Stimulated activated CD4-positive, alpha-beta T cell treated with anti-CD3 and anti-CD28 coated beads, Interleukin-4, amount 100 ng/mL, for 24 hours (primary cell): ENCODE data around the gene PDE4A.
A peak's percentile ranks its signal among the peaks of the same experiment; 100 is the strongest.
"Not testable (repeated sequence)": the region's sequence is repeated elsewhere in the genome, so short reads cannot be mapped to it uniquely, and the experiment has no call there.

Experiments
- DNase-seq: peaks from one replicate; pipeline ENCODE4 v3.0.0-alpha.2; 2020

The PDE4A gene

GRCh38 chr19:10420444-10421239 is at the start of gene PDE4A:
TSS of gene PDE4A (plus strand) at chr19:10420538. CDS start at chr19:10420765, 227 bp downstream.
- DNase-seq: peak; percentile 44

- no peak for DNase-seq
These were observed 47.6 kb upstream of the PDE4A start for GRCh38 chr19:10372690-10373089.

- DNase-seq: no peak
These were observed 45.4 kb upstream of the PDE4A start for GRCh38 chr19:10374931-10375330.

- not testable (repeated sequence) for DNase-seq
These were observed 43.1 kb upstream of the PDE4A start for GRCh38 chr19:10377140-10377640.

GRCh38 chr19:10378124-10378523 is 42.2 kb upstream of the PDE4A start:
- DNase-seq: no peak

GRCh38 chr19:10379880-10380312 is 40.4 kb upstream of the PDE4A start:
- no peak for DNase-seq

GRCh38 chr19:10380313-10381102 is 39.8 kb upstream of the PDE4A start, which contains the start of gene TYK2:
TSS of gene TYK2 (minus strand) at chr19:10380572. CDS start at chr19:10378406, 2,166 bp downstream.
- peak; percentile 96 for DNase-seq

GRCh38 chr19:10383223-10383499 is 37.2 kb upstream of the PDE4A start:
- not testable (repeated sequence) for DNase-seq

- DNase-seq: no peak
These were observed 35.8 kb upstream of the PDE4A start for GRCh38 chr19:10384580-10384979.

GRCh38 chr19:10388957-10389356 is 31.4 kb upstream of the PDE4A start:
- peak; percentile 89 for DNase-seq

GRCh38 chr19:10389863-10390262 is 30.5 kb upstream of the PDE4A start:
- peak; percentile 30 for DNase-seq

GRCh38 chr19:10390652-10391286 is 29.6 kb upstream of the PDE4A start:
- peak; percentile 75 for DNase-seq

- no peak for DNase-seq
These were observed 28.2 kb upstream of the PDE4A start for GRCh38 chr19:10392120-10392519.

- no peak for DNase-seq
These were observed 27.2 kb upstream of the PDE4A start for GRCh38 chr19:10393137-10393536.

GRCh38 chr19:10395003-10395402 is 25.3 kb upstream of the PDE4A start:
- DNase-seq: no peak

GRCh38 chr19:10395436-10395835 is 24.9 kb upstream of the PDE4A start:
- DNase-seq: no peak

GRCh38 chr19:10395917-10396316 is 24.4 kb upstream of the PDE4A start:
- DNase-seq: no peak

- no peak for DNase-seq
These were observed 21.5 kb upstream of the PDE4A start for GRCh38 chr19:10398819-10399218.

- not testable (repeated sequence) for DNase-seq
These were observed 21.0 kb upstream of the PDE4A start for GRCh38 chr19:10399340-10399739.

- DNase-seq: no peak
These were observed 20.5 kb upstream of the PDE4A start for GRCh38 chr19:10399878-10400277.

GRCh38 chr19:10402441-10403038 is 17.8 kb upstream of the PDE4A start:
- no peak for DNase-seq

- peak; percentile 98 for DNase-seq
These were observed 17.0 kb upstream of the PDE4A start, which contains the start of gene CDC37 for GRCh38 chr19:10403137-10404021. TSS of gene CDC37 (minus strand) at chr19:10403542. CDS start at chr19:10403479, 63 bp downstream.
